ENCODE measurements around the gene BTBD19. TPM values are rescaled to one million over a fixed set of nuclear protein-coding genes. Genes with fewer than 3 reads are reported as not detected.

BTBD19 gene
- total RNA-seq, 1 experiment from 2014 or later: 1.4 TPM

DNA sequence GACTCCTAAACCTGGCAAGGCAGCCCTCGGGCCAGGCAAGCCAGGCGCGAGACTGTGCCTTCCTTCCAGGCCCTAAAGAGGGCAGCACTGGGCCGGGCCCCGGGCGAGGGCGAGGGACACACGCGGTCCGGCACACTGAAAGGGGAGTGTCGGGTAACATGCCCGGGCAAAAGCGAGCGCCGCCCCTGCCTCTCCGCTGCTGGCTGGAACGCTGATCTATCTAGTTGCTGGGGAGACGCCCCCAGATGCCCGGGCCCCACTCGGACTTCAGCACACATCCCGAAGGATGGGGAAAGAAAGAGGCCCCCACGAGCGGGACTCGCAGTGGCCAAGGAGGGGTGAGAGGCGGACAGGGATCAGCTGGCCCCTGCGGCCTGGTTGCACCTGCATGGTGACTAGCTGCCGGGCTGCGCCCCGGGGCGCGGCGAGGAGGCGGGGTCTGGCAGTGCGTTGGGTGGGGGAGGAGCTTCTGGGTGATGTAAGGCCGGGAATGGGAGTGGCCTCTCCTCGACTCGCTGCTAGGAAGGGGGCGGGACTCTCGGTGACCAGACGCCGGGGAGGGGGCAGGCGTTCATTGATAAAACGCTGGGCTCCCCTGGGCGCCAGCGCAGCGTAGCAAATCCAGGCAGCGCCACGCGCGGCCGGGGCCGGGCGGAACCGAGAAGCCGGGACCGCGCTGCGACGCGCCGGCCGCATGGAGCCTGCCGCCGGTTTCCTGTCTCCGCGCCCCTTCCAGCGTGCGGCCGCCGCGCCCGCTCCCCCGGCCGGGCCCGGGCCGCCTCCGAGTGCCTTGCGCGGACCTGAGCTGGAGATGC lies 8.3 kb upstream of the BTBD19 start, which contains the start of gene PLK3:
PLK3 (plus strand) TSS at position 608 of the 815 bp plus-strand sequence; CDS start at position 695, 87 bp downstream.
- Histone ChIP-seq H3K4me3 (ENCODE audit: insufficient read depth, low read depth, low read length) (peak within 1 kb of the TSS; percentile 84), H3K27me3 (ENCODE audit: control insufficient read depth, insufficient read depth, low read length) (peaks cover 6% of the 10 kb centered on the region; the same call in 1 of the 2 replicates), H3K36me3 (replicated peaks; ENCODE audit: control insufficient read depth, insufficient read depth, low read length) (peaks cover 16% of the 10 kb centered on the region)
- peak; percentile 97 for DNase-seq

- DNase-seq: peak; percentile 40
- H3K4me3 ChIP-seq (ENCODE audit: insufficient read depth, low read depth, low read length): no peak overlapping the region
- peaks cover 18% of the 10 kb centered on the region for H3K36me3 ChIP-seq (replicated peaks; ENCODE audit: control insufficient read depth, insufficient read depth, low read length)
- H3K27me3 ChIP-seq (ENCODE audit: control insufficient read depth, insufficient read depth, low read length): peaks cover 6% of the 10 kb centered on the region; the same call in 1 of the 2 replicates
Observed at GRCh38 chr1:44801491-44802305, 6.6 kb upstream of the BTBD19 start.

DNA sequence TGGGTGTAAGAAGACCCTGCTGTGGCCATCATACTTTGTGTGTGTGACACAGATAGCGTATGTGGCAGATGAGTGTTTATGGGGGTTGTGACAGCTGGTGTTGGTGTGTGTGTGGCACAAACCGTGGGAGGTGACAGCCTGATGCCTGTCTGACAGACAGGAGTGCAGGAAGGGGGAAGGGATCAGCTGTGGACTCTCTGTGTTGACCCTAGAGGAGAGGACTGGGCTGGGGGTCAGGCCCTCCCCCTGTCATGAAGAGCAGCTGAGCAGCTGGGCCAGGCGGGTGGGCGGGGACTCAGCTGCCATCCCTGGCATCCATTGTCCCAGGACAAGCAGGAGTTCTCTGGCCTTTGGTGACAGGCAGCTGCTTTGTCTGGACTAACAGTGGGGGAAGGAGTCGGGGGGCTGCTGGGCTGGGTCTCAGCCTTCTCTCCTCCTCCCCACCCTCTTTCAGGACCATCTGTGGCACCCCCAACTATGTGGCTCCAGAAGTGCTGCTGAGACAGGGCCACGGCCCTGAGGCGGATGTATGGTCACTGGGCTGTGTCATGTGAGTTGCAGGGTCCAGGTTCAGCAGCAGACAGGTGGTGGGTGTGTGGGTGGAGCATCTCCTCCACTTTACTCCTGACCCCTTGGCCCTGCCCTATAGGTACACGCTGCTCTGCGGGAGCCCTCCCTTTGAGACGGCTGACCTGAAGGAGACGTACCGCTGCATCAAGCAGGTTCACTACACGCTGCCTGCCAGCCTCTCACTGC lies 5.8 kb upstream of the BTBD19 start:
- DNase-seq: peak; percentile 43
- Histone ChIP-seq H3K4me3 (ENCODE audit: insufficient read depth, low read depth, low read length) (no peak overlapping the region), H3K36me3 (replicated peaks; ENCODE audit: control insufficient read depth, insufficient read depth, low read length) (peaks cover 18% of the 10 kb centered on the region), H3K27me3 (ENCODE audit: control insufficient read depth, insufficient read depth, low read length) (peaks cover 6% of the 10 kb centered on the region; the same call in 1 of the 2 replicates)

- no peak for DNase-seq
- Histone ChIP-seq H3K4me3 (ENCODE audit: insufficient read depth, low read depth, low read length) (no peak overlapping the region), H3K36me3 (replicated peaks; ENCODE audit: control insufficient read depth, insufficient read depth, low read length) (peaks cover 18% of the 10 kb centered on the region), H3K27me3 (ENCODE audit: control insufficient read depth, insufficient read depth, low read length) (peaks cover 6% of the 10 kb centered on the region; the same call in 1 of the 2 replicates)
Observed at GRCh38 chr1:44803062-44803311, 5.3 kb upstream of the BTBD19 start.

- peaks cover 6% of the 10 kb centered on the region; the same call in 1 of the 2 replicates for H3K27me3 ChIP-seq (ENCODE audit: control insufficient read depth, insufficient read depth, low read length)
- H3K36me3 ChIP-seq (replicated peaks; ENCODE audit: control insufficient read depth, insufficient read depth, low read length): peaks cover 18% of the 10 kb centered on the region
- no peak overlapping the region for H3K4me3 ChIP-seq (ENCODE audit: insufficient read depth, low read depth, low read length)
- DNase-seq: peak; percentile 16
Observed at GRCh38 chr1:44803312-44804095, 4.8 kb upstream of the BTBD19 start.

- Histone ChIP-seq H3K36me3 (replicated peaks; ENCODE audit: control insufficient read depth, insufficient read depth, low read length) (peaks cover 18% of the 10 kb centered on the region), H3K27me3 (ENCODE audit: control insufficient read depth, insufficient read depth, low read length) (peaks cover 5% of the 10 kb centered on the region; the same call in 1 of the 2 replicates), H3K4me3 (ENCODE audit: insufficient read depth, low read depth, low read length) (no peak overlapping the region)
- DNase-seq: peak; percentile 48
Observed at GRCh38 chr1:44805311-44806024, 2.9 kb upstream of the BTBD19 start.

- Histone ChIP-seq H3K27me3 (ENCODE audit: control insufficient read depth, insufficient read depth, low read length) (no peaks in the 10 kb centered on the region), H3K4me3 (ENCODE audit: insufficient read depth, low read depth, low read length) (no peak overlapping the region), H3K36me3 (replicated peaks; ENCODE audit: control insufficient read depth, insufficient read depth, low read length) (peaks cover 18% of the 10 kb centered on the region)
- DNase-seq: peak; percentile 53
Observed at GRCh38 chr1:44806025-44806703, 2.2 kb upstream of the BTBD19 start.

DNA sequence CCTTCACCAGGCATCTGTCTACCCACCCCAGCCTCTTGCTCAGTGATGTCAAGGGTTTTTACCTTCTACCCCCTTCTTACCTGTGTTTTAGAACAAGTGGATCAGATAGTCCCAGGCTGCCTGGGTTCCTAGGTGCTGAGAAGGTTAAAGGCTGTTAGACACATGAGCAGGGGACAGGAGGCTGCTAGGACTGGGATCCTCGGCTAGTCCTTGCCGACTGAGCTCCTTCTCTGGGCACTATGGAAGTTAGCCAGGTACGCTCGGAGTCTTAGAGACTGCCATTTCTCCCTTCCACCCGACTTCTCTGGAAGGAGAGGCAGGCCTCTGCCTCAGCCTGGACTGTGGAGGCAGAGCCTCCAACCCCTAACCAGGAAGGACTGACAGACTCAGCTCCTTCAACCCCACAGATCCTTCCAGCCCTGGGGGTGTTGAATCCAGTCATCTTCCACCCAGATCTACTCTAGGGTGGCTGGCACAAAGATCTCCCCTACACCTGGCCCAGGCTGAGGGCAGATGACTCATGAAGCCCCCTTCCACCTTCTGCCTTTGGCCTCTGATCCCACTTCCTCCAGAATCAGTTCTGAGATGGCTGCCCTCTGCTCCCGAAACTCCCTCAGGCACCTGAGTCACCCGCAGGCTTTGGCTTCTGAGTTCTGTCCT lies 1.5 kb upstream of the BTBD19 start, which contains the start of gene DYNLT4:
DYNLT4 (minus strand) TSS at position 648 of the 660 bp plus-strand sequence. CDS start 683 bp downstream, outside the sequence.
- no peak for DNase-seq
- peaks cover 18% of the 10 kb centered on the region for H3K36me3 ChIP-seq (replicated peaks; ENCODE audit: control insufficient read depth, insufficient read depth, low read length)
- no peaks in the 10 kb centered on the region for H3K27me3 ChIP-seq (ENCODE audit: control insufficient read depth, insufficient read depth, low read length)
- no peak within 1 kb of the TSS for H3K4me3 ChIP-seq (ENCODE audit: insufficient read depth, low read depth, low read length)

DNA sequence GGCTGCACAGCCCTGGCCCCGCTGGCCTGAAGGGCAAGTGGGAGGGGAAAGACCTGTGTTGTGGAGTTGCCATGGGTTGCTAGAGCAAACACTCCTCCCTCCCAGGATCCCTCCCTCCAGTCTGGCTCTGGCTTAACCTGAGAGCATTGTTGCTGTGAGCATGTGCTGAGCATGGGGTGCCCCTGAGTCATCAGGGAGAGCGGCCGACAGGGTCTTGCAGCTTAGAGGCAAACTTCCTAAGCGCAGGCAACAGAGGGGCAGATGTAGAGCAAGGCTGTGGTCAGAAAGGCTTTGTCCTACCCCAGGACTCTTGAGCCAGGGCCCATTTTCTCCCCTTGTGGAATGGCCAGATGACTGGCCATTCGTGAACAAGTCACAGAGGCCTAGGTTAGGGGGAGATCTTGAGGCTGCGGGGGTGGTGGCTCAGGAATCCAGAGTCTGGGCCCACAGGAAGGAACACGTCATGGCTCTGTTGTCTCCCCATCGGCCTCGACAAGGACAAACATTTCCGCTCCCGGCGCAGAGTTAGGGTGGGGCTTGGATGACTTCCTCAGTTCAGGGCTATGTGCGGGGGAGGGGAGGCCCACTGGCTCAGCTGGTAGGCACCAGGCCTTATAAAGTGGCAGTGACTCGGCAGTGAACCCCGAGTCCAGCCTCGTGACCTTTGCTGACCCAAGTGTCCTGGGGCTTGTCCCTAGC lies 810 bp upstream of the BTBD19 start:
- no peaks in the 10 kb centered on the region; the same call in 1 of the 2 replicates for H3K27me3 ChIP-seq (ENCODE audit: control insufficient read depth, insufficient read depth, low read length)
- H3K36me3 ChIP-seq (replicated peaks; ENCODE audit: control insufficient read depth, insufficient read depth, low read length): peaks cover 14% of the 10 kb centered on the region
- peak; percentile 86 for DNase-seq
- H3K4me3 ChIP-seq (ENCODE audit: insufficient read depth, low read depth, low read length): no peak overlapping the region

- no peak overlapping the region for H3K4me3 ChIP-seq (ENCODE audit: insufficient read depth, low read depth, low read length)
- peak; percentile 31 for DNase-seq
- peaks cover 5% of the 10 kb centered on the region for H3K36me3 ChIP-seq (replicated peaks; ENCODE audit: control insufficient read depth, insufficient read depth, low read length)
- no peaks in the 10 kb centered on the region; the same call in 1 of the 2 replicates for H3K27me3 ChIP-seq (ENCODE audit: control insufficient read depth, insufficient read depth, low read length)
Observed at GRCh38 chr1:44808938-44809917, 905 bp downstream of the BTBD19 start.

- H3K4me3 ChIP-seq (ENCODE audit: insufficient read depth, low read depth, low read length): no peak overlapping the region
- peaks cover 1% of the 10 kb centered on the region for H3K36me3 ChIP-seq (replicated peaks; ENCODE audit: control insufficient read depth, insufficient read depth, low read length)
- H3K27me3 ChIP-seq (ENCODE audit: control insufficient read depth, insufficient read depth, low read length): no peaks in the 10 kb centered on the region; the same call in 1 of the 2 replicates
- no peak for DNase-seq
Observed at GRCh38 chr1:44810101-44810761, 1.9 kb downstream of the BTBD19 start.
